ENCODE results near the gene PPT2.

Gene PPT2

DNA sequence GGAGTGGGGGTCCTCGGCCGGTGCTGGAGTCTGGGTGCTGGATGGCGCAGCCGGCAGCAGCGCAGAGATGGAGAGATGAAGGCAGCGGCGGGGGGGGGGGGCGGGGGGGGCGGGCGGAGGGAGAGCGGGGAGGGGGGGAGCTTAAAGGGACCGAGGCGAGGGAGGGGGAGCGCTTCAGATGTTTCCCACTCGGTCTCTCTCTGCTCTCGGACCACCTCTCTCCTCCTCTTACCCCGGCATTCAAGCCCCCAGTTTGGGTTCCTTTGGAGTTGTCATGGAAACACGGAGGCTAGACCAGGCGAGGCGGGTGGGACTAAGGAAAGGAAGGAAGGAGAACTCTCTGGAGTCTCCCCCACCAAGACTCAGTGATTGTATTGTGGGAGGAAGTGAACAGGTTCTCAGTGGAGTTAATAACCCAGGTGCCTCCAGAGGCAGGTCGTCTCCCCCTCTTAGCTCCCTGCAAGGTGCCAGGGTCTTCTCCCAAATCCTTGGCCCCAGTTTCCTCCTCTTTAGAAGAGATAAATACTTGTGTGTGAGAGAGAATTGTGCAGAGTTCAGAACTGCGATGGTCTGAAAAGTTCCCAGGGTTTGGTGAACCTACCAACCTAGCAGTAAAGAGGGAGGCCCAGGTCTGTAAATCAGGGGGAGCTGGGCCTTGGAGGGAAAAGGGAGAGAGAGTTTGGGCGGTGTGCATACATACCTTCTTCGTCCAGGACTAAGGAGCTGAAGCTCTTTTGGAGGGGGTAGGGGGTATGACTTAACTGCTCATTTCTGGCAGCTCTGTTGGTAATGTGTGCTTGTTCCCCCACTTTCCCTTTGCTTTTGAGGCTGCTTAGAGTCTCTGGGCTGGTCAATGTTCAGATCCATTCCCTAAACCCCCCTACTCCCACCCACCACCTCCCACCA lies 1.8 kb upstream of the PPT2 start, which contains the start of gene PRRT1:
Gene PRRT1, minus strand, starts transcription at position 77 of the 906 bp plus-strand sequence. CDS start 112 bp downstream, outside the sequence.
- DNase-seq (ENCODE audit: low spot score), result no peak

DNA sequence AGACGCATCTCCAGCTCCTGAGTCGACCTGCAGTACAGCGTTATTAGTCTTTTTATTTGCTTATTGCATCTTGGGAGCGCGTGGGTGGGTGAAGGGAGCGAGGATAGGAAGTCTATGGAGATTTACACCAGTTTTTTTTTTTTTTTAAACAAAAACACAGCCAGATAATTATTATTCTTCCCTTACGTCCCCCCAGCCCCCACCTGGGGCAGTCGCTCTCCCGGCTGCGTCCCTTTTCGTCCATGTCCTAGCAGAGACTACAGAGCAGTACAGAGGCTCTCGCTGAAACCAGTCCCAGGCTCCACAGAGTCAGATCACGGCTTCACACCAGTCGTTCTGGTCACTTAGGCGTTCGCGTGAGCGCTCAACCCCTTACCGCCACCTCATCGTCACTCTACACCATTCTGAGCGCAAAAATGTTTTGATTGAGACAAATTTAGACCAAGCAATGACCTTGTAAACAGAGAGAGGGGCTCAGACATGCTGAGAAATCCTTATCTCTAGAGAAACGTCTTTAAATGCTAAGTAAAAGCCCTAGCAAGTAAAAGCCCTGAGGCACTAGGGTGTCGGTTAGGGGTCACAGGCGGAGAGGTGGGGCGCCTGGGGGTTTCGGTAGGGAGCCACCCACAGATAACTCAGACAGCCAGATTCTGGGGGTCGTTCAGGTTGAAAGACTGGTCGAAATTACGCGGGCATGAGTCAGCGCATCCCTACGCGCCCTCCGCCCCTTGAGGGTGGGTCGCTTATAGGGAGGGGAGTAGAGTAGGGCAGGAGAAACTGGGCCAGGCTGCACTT lies 975 bp upstream of the PPT2 start:
- DNase-seq (ENCODE audit: low spot score), result peak; percentile 31

DNA sequence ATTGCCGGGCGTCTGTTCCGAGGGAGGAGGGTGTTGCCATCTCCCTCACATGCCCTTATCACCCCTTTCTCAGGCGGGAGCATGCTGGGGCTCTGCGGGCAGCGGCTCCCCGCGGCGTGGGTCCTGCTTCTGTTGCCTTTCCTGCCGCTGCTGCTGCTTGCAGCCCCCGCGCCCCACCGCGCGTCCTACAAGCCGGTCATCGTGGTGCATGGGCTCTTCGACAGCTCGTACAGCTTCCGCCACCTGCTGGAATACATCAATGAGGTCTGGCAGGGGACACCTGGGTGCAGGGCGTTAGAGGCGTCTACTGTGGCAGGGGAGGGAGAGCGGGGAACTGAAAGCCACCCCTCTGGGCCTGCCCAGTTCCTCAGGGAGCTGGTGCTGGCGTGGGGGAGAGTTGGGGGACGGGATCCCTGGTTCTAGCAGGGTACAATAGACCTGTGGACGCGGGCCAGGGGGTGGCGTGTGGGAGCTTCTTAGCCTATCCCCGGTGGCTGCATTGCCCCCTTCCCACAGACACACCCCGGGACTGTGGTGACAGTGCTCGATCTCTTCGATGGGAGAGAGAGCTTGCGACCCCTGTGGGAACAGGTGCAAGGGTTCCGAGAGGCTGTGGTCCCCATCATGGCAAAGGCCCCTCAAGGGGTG lies 697 bp downstream of the PPT2 start:
- peak; percentile 73 for DNase-seq (ENCODE audit: low spot score)

DNA sequence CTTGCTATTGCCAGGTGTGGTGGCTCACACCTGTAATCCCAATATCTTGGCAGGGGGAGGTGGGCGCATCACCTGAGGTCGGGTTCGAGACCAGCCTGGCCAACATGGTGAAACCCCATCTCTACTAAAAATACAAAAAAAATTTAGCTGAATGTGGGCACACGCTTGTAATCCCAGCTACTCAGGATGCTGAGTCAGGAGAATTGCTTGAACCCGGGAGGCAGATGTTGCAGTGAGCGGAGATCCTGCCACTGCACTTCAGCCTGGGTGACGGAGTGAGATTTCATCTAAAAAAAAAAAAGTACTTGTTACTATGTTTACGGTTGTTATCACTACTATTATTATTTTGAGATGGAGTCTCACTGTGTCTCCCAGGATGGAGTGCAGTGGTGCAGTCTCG lies 3.0 kb downstream of the PPT2 start:
- no peak for DNase-seq (ENCODE audit: low spot score)

DNA sequence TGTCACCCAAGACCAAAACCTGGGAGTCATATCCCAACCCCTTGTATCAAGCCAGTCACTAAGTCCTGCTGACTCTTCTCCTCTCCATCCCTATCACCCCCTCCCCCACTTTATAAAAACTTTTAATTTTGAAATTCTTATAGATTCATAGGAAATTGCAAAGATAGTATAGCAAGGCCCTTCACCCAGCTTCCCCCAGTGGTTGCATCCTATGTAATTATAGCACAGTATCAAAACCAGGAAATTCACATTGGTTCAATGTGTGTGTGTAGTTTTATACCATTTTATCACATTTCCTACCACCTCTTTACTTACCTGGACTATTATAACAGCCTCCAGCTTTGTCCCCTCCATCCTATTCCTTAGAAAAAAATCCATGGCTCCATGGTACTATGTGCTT lies 4.1 kb downstream of the PPT2 start:
- DNase-seq (ENCODE audit: low spot score), result no peak

DNA sequence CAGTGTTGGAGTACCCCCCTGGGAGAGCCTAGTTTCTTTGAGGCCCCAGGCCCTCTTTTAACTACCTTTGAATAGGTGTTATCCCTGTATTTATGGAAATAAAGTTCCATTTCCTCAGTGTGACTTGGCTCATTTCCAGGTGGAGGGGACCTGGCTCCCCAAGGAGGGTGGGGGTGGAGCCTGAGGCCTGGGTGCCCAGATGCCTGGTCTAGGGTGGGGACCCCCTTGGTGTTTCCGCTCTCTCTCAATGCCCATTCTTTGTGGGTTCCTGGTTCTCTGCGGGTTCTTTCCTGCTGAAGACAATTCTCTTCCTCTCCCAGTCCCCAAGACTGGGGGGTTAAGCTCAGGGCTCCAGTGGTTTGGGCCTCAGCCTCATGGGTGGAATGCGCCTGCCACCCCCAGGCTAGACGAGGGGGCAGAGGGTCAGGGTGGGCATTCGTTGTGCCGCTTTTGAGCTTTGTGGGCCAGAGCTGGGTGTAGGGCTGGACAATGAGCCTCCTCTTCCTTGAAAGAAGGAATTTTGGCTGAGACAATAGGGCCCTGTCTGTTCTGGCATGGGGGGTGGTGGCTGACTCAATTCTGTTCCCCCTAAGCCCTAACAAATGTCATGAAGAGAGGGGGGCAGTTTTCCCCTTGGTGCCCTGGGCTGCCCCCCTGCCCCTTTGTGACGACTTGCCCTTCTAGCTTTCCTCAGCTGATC lies 9.8 kb downstream of the PPT2 start:
- no peak for DNase-seq (ENCODE audit: low spot score)

DNA sequence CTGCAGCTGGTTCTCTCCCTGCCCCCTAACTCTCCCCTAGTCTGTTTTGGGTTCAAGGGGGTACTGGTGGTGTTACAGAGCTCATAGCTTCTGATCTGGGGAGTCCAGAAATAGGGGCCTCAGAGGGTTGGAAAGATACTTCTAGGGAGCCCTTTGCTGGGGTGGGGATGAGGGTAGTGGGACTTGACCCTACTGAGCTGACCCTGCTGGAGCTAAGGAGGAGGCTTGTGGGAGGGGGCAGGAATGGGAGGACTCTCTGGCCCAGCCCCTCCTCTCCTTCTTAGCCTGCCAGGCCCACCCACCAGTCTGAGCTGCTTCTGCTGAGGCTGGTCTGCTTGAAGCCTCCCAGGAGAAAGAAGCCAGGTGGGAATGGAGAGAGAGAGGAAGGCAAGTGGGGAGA lies 10.4 kb downstream of the PPT2 start, which contains the start of gene EGFL8:
Gene EGFL8, plus strand, starts transcription at position 301 of the 400 bp plus-strand sequence. CDS start 1,571 bp downstream, outside the sequence.
- DNase-seq (ENCODE audit: low spot score), result no peak

DNA sequence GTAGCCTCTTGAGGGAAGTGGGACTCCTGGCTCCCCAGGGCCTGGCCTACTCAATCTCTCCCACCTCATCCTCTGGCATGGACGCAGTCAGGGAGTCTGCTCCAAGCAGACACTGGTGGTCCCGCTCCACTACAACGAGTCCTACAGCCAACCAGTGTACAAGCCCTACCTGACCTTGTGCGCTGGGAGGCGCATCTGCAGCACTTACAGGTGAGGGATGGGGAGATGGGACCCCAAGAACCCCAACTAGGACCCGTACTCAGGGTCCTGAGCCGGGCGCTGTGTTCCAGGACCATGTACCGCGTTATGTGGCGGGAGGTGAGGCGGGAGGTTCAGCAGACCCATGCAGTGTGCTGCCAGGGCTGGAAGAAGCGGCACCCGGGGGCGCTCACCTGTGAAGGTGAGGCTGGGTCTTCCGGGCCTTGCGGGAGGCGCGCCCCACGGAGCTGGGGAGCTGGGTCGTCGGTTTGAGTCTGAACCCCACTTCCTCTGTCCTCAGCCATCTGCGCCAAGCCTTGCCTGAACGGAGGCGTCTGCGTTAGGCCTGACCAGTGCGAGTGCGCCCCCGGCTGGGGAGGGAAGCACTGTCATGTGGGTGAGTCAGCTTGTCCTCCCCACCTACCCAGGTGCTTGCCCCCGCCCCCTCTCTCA lies 12.6 kb downstream of the PPT2 start:
- no peak for DNase-seq (ENCODE audit: low spot score)

DNA sequence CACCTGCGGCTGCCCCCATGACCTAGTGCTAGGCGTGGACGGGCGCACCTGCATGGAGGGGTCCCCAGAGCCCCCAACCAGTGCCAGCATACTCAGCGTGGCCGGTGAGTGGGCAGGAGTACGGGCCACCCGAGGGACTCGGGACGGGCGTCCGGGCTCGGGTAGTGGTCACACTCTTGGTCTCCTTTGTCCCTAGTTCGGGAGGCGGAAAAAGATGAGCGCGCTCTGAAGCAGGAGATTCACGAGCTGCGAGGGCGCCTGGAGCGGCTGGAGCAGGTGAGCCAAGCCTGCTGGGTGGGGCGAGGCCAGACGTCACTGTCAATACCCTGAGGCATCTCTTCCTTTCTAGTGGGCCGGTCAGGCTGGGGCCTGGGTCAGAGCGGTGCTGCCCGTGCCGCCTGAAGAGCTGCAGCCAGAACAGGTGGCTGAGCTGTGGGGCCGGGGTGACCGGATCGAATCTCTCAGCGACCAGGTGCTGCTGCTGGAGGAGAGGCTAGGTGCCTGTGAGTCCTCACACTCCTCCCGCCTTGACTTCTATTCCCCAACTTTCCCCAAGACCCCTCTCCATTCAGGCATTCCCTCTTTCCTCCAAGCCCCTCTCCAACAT lies 13.3 kb downstream of the PPT2 start:
- DNase-seq (ENCODE audit: low spot score), result no peak

DNA sequence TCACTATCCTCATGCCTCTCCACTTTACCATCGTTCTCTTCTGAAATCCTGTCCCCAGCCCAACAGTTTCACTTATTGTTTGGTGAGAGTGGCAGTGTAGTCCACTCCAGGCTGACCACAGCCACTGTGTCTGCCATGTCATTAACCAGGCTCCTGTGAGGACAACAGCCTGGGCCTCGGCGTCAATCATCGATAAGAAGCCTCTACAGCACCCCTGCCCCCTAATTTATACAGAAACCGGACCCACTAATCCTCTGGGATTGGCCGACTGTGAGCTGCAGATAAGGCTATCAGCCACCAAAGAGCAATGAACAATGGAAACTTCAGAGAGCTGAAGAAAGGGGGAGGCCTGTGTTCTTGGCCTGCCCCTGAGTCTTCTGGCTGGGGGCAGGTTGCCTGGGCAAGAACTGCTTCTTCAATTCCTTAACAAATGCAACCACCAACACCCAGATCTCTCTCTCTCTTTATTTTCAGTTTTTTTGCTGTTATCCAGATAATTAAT lies 13.9 kb downstream of the PPT2 start:
- DNase-seq (ENCODE audit: low spot score), result no peak

DNA sequence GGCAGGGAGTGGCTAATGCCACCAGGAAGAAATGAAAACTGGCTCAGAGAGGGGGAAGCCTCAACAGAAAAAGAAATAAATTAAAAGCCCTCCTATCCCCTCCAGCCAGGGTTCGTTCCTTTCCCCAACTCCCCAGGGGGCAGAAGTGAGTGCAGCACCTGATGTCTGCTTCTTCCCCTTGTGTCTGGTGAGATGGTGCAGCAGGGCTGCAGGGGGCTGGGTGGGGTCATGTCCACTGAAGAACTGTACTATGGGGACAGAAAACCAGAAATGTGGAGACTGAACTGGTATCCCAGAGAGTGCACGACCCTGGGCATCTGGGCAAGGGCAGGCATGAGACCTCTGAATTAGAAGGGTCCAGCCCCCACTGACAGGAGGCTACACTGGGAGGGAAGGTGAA lies 14.4 kb downstream of the PPT2 start:
- DNase-seq (ENCODE audit: low spot score), result no peak

DNA sequence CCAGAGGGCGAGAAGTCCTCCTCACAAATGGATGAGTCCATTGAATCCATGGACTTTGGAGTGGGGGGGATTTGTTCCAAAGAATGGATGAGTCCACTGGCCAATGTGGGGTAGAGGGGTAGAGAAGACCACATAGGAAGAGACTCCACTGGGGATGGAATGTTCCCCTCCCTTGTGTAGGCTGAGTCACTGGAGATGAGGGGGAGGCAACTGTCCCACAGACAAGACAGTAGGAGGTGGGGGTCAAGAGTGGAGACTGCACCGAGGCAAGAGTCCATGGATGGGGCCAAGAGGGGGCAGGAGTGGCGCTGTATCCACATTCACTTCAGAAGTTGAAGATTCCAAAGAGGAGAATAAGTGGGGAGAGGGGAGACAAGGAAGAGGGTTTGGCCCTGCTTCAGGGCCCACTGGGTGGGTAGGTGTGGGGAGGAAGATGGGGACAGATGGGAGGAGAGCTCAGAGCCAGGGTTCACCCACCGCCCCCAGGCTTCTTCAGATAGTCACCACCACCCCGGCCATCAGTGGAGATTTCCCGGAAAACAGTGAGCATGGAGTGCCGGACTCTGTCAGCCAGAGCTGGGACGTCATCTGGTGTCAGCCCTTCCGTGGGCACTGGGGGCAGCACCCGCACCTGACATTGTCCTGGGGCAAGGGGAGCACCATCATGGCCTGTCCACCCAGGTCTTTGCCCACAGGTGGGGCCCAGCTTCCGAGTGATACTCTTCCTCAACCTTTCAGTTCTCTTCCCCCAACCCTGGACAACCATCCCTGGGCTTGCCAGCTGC lies 15.1 kb downstream of the PPT2 start:
- no peak for DNase-seq (ENCODE audit: low spot score)

DNA sequence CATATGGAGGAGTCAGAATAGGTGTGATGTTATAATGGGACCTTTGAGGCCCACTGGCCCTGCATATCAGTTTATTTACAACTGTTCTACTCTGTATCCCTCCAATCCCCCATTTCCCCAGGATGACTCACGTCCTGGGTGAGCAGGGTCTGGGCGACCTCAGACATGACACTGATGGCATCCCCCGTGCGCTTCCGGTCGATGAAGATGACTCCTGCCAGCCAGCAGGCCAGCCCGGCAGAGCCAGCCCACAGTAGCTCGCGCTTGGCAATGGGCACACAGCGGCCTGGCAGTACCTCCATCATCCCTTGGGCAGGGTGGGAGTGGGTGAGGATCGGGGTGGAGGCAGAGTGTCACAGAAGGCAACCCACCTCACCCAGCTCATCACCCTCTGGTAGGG lies 16.4 kb downstream of the PPT2 start:
- DNase-seq (ENCODE audit: low spot score), result no peak

DNA sequence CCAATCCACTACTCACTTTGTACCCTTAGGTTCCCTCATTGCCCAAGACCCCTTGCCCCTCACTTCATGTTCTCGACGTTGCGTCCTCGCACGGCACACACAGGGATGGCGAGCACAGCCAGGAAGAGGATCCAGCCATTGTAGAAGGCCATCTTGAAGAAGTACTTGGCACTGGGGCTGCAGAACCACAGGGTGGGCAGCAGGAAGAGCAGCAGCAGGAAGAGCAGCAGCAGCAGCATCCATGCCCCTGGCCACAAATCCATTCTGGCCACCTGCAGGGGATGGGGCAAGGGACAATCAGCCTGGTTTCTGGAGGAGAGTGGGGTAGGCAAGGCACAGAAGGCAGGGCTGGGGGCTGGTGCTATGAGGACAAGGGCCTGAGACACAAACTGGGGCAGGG lies 17.3 kb downstream of the PPT2 start:
- DNase-seq (ENCODE audit: low spot score), result no peak

DNA sequence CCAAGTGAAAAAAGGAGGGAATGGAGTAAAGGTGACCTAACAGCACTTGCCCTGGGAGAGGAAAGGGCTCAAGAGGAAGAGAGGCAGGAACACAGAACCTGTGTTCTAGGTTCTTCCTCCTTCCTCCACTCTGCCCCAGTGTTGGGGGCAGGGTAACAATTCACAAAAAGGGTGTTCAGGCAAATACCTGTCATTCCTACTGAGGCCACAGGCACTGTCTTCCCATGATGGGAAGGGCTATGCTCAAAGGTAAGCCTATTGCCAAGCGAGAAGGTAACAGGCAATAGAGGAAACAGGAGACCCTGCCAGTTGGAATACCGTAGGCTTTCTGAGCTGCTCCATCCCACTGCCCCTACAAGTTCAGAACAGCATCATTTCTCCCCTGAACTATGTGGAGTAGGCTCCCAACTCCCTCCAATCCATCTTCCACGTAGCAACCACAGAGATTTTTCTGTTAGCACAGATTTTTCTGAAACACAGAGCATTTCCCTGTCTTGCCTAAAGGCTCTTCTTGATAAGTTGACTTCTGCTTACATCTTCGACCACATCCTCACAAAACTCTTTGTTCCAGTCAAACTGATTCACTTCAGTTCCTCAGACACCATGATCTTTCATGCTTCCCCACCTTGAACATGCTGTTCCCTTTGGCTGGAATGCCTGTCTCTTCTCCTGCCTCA lies 19.2 kb downstream of the PPT2 start:
- DNase-seq (ENCODE audit: low spot score), result no peak

DNA sequence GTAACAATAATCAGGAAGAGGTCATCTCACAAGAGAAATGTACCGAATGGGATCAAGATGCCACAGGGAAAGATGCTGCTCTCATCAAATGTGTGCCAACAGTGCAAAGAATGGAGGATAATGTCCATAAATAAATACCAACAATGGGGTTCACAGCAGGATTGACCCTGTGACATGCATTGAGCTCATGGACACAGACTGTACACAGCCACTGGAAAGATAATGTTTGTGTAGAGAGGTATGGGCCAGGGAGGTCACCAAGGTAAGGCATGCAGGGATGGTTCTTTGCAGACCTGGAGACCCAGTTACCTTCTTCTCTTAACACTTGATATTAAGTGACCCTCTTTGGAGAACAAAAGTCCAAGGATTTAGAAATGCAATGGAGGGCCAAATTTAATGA lies 20.5 kb downstream of the PPT2 start:
- no peak for DNase-seq (ENCODE audit: low spot score)

DNA sequence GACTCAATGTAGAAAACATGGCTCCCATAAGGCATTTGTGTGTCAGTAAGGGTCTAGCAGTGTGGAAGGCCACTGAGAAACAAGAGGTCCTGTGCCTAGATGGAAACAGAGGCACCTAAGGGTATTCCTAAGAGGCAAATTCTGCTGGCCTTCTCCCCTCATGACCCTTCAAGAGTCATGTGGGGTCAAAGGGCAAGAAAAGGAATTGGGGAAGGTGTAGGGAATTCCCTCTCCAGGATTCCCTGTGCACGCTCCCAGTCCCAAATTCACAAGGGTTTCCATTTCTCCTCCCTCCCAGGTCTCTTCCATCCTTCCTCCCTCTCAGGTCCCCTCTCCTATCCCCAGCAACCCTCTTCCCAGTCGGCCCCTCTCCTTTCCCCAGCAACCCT lies 21.4 kb downstream of the PPT2 start:
- no peak for DNase-seq (ENCODE audit: low spot score)

DNA sequence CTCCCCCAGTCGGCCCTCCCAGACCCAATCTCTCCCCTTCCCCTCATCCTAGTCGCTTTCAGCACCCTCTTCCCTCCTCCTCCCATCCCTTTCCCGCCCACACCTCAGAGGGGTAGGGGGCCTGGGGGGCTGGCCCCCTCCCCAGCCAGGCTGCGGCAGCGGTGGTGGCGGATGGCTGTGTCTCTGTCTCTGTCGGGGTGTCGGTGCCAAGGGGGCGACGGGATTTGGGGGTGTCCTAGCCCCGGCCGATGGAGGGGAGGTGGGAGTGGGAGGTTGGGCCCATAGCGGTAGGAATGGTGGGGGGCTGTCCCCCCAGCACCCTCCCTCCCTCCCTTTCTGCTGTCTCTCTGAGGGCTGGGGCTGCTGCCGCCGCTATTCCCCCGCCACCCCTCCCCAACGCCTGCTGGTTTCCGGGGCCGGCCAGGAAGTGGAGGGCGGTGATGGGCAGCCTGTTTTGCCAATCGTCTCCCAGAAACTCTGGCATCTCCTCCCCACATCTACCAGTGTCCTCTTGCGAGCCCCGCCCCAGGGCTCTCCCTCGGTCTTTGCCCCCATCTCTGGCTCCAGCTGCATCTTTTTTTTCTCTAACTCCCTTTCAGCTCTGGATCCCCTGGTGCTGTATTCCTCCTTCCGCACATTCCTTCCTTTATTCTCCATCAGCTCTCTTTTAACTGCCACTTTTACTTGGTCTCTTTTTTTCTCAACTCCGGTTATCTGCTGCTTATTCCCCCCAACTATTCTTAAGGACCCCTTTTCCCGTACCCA lies 22.0 kb downstream of the PPT2 start, which contains the start of gene AGPAT1:
Gene AGPAT1, minus strand, starts transcription at position 374 of the 765 bp plus-strand sequence. CDS start 4,588 bp downstream, outside the sequence.
- DNase-seq (ENCODE audit: low spot score), result peak; percentile 94

Data from kidney tubule cell (primary cell).